H1 (cell line): ENCODE data around the gene OR4E1. TPM values are rescaled to one million over a fixed set of nuclear protein-coding genes. Genes with fewer than 3 reads are reported as not detected.

Experiments used
- CTCF ChIA-PET: fragments of 300-600 bp; sonication (Branson Sonifier 250); formaldehyde crosslinking; loops from one replicate; lab custom pipeline; 2021; ENCODE audit not compliant: partially characterized antibody; lab: Charles Lee
- POLR2A ChIA-PET: fragments of 300-600 bp; sonication (Branson Sonifier 250); formaldehyde crosslinking; loops from one replicate; lab custom pipeline; 2021; ENCODE audit warnings: inconsistent platforms; ENCODE audit not compliant: partially characterized antibody; lab: Charles Lee
- DNase-seq, 2 experiments: peaks; one replicate each; pipeline versions ENCODE4 v3.0.0 to v3.0.0-alpha.2; 2010 to 2022; ENCODE audit warnings: low spot score in 2 of 2, low read depth in 1 of 2, mixed read lengths in 1 of 2
- FAIRE-seq: peaks from 2 replicates; lab custom pipeline; 2011; peaks lifted over from hg19 to GRCh38; lab: Jason Lieb, UNC
- H2AFZ ChIP-seq: 2 replicates; pipeline ENCODE4 v1.8.1; 2012; ENCODE audit warnings: low read length, inconsistent platforms
- H2AK5ac ChIP-seq: 2 replicates; pipeline ENCODE4 v1.6.1; 2013; ENCODE audit warnings: low read depth, low read length
- H2BK120ac ChIP-seq: replicated peaks from 2 replicates; pipeline ENCODE3; 2013; ENCODE audit warnings: low read depth, low read length, inconsistent platforms
- H2BK12ac ChIP-seq: 2 replicates; pipeline ENCODE4 v1.6.1; 2013; ENCODE audit warnings: low read depth, low read length
- H2BK15ac ChIP-seq: 2 replicates; pipeline ENCODE4 v1.6.1; 2013; ENCODE audit warnings: low read length
- H2BK20ac ChIP-seq: 2 replicates; pipeline ENCODE4 v1.6.1; 2013; ENCODE audit warnings: low read length
- H2BK5ac ChIP-seq: 2 replicates; pipeline ENCODE4 v1.6.1; 2013; ENCODE audit warnings: low read depth, low read length
- H3K14ac ChIP-seq: 2 replicates; pipeline ENCODE4 v1.6.1; 2013; ENCODE audit warnings: inconsistent platforms; ENCODE audit not compliant: insufficient read length
- H3K18ac ChIP-seq: 2 replicates; pipeline ENCODE4 v1.6.1; 2013; ENCODE audit warnings: low read length; ENCODE audit errors: extremely low read depth
- H3K23ac ChIP-seq: 2 replicates; pipeline ENCODE4 v1.6.1; 2013; ENCODE audit warnings: inconsistent platforms; ENCODE audit not compliant: insufficient read length
- H3K23me2 ChIP-seq: 2 replicates; pipeline ENCODE4 v1.6.1; 2013; ENCODE audit warnings: low read depth, low read length
- H3K27ac ChIP-seq: 2 replicates; pipeline ENCODE4 v1.6.1; 2011; ENCODE audit warnings: low read depth, low read length, inconsistent platforms
- H3K27me3 ChIP-seq, 4 experiments: replicated peaks in 1 of 4; 1 replicate in 1 of 4; 2 replicates in 3 of 4; pipeline versions ENCODE4 v1.6.1 to v1.8.1; 2011 to 2013; ENCODE audit warnings: low read length in 3 of 4, mild to moderate bottlenecking in 3 of 4, inconsistent platforms in 2 of 4, mixed read lengths in 2 of 4, moderate library complexity in 1 of 4; ENCODE audit not compliant: control insufficient read depth in 3 of 4, insufficient read depth in 3 of 4; ENCODE audit errors: extremely low read depth in 1 of 4
- H3K36me3 ChIP-seq, 4 experiments: 2 replicates each; pipeline versions ENCODE4 v1.6.1 to v1.8.1; 2011 to 2013; ENCODE audit warnings: mild to moderate bottlenecking in 4 of 4, low read length in 3 of 4, moderate library complexity in 2 of 4, control low read depth in 1 of 4, inconsistent platforms in 1 of 4; ENCODE audit not compliant: insufficient read depth in 4 of 4, control insufficient read depth in 2 of 4
- H3K4ac ChIP-seq: replicated peaks from 2 replicates; pipeline ENCODE3; 2013; ENCODE audit warnings: low read length, low read depth, mixed read lengths, inconsistent platforms; ENCODE audit not compliant: insufficient read length
- H3K4me1 ChIP-seq, 4 experiments: replicated peaks in 1 of 4; 1 replicate in 1 of 4; 2 replicates in 3 of 4; pipeline versions ENCODE4 v1.6.1 to v1.8.1; 2011 to 2013; ENCODE audit warnings: low read length in 3 of 4, inconsistent platforms in 2 of 4, mixed read lengths in 1 of 4; ENCODE audit not compliant: insufficient read depth in 4 of 4, control insufficient read depth in 3 of 4
- H3K4me2 ChIP-seq, 2 experiments: 2 replicates each; pipeline versions ENCODE4 v1.6.1 to v1.8.1; 2011 to 2013; ENCODE audit warnings: low read depth in 2 of 2, low read length in 2 of 2, control low read depth in 1 of 2, inconsistent platforms in 1 of 2, mild to moderate bottlenecking in 1 of 2; ENCODE audit not compliant: insufficient read depth in 1 of 2
- H3K4me3 ChIP-seq, 4 experiments: fragments of 200-600, 300-600 bp in 1 of 4; sonication (generic), shearing (Covaris generic), sonication (Bioruptor Twin) in 1 of 4; 2 replicates each; pipeline versions ENCODE4 v1.5.1 to v1.8.1; 2011 to 2016; ENCODE audit warnings: low read length in 4 of 4, low read depth in 3 of 4, control low read depth in 2 of 4, inconsistent platforms in 2 of 4, mild to moderate bottlenecking in 2 of 4, mixed read lengths in 1 of 4, moderate library complexity in 1 of 4; ENCODE audit not compliant: insufficient read depth in 2 of 4; ENCODE audit errors: extremely low read depth in 1 of 4
- H3K56ac ChIP-seq: replicated peaks from 2 replicates; pipeline ENCODE3; 2013; ENCODE audit warnings: low read depth, mild to moderate bottlenecking, mixed read lengths, low read length, inconsistent platforms; ENCODE audit not compliant: insufficient read length
- H3K79me1 ChIP-seq: 2 replicates; pipeline ENCODE4 v1.6.1; 2013; ENCODE audit warnings: low read depth, low read length, control low read depth
- H3K79me2 ChIP-seq, 2 experiments: 2 replicates each; pipeline versions ENCODE4 v1.6.1 to v1.8.1; 2012 to 2013; ENCODE audit warnings: low read length in 2 of 2, mild to moderate bottlenecking in 2 of 2, inconsistent platforms in 1 of 2; ENCODE audit not compliant: insufficient read depth in 2 of 2, control insufficient read depth in 1 of 2
- H3K9ac ChIP-seq, 4 experiments: replicated peaks in 1 of 4; 1 replicate in 1 of 4; 2 replicates in 3 of 4; pipeline versions ENCODE4 v1.6.1 to v1.8.1; 2011 to 2013; ENCODE audit warnings: low read depth in 3 of 4, low read length in 3 of 4, control low read depth in 2 of 4, mild to moderate bottlenecking in 2 of 4, moderate library complexity in 2 of 4, inconsistent platforms in 1 of 4; ENCODE audit errors: extremely low read depth in 1 of 4
- H3K9me3 ChIP-seq, 2 experiments: 2 replicates each; pipeline versions ENCODE4 v1.6.1 to v1.8.1; 2012 to 2013; ENCODE audit warnings: mild to moderate bottlenecking in 2 of 2, moderate library complexity in 2 of 2, control low read depth in 1 of 2, inconsistent platforms in 1 of 2, low read depth in 1 of 2, low read length in 1 of 2, mixed read lengths in 1 of 2; ENCODE audit not compliant: insufficient read depth in 2 of 2
- H4K20me1 ChIP-seq, 2 experiments: replicated peaks in 1 of 2; 2 replicates each; pipeline versions ENCODE3 to v1.8.1; 2011 to 2013; ENCODE audit warnings: inconsistent platforms in 2 of 2, low read length in 2 of 2, mild to moderate bottlenecking in 1 of 2; ENCODE audit not compliant: insufficient read depth in 2 of 2, control insufficient read depth in 1 of 2
- H4K5ac ChIP-seq: 2 replicates; pipeline ENCODE4 v1.6.1; 2013; ENCODE audit warnings: low read length, low read depth, mixed read lengths, inconsistent platforms; ENCODE audit not compliant: insufficient read length
- H4K8ac ChIP-seq: 2 replicates; pipeline ENCODE4 v1.8.0; 2013; ENCODE audit warnings: mild to moderate bottlenecking, moderate library complexity, low read length, inconsistent platforms; ENCODE audit not compliant: insufficient read depth; ENCODE audit errors: extremely low read depth
- H4K91ac ChIP-seq: replicated peaks from 2 replicates; pipeline ENCODE3; 2013; ENCODE audit warnings: low read length, mixed read lengths, inconsistent platforms; ENCODE audit not compliant: insufficient read length
- CTBP2 ChIP-seq: IDR thresholded peaks from 2 replicates; pipeline ENCODE4 v1.7.0; 2011; ENCODE audit warnings: borderline replicate concordance, mild to moderate bottlenecking, moderate library complexity, mixed read lengths, low read length; ENCODE audit not compliant: insufficient read depth, insufficient read length
- EZH2 ChIP-seq: fragments of 200-600 bp; sonication (generic); IDR thresholded peaks from 2 replicates; pipeline ENCODE4 v1.7.1; 2012; ENCODE audit warnings: low read depth, mild to moderate bottlenecking, moderate library complexity, low read length, inconsistent platforms; ENCODE audit not compliant: severe bottlenecking
- KDM1A ChIP-seq: fragments of 200-600, 300-600 bp; sonication (generic); IDR thresholded peaks from 2 replicates; pipeline ENCODE4 v1.7.1; 2016; ENCODE audit warnings: mild to moderate bottlenecking, low read length, borderline replicate concordance
- POLR2A ChIP-seq, 2 experiments: IDR thresholded peaks; 1 replicate in 1 of 2; 2 replicates in 1 of 2; pipeline ENCODE4 v1.6.1; 2011; ENCODE audit warnings: low read depth in 2 of 2, low read length in 2 of 2, mild to moderate bottlenecking in 2 of 2; ENCODE audit errors: control extremely low read depth in 1 of 2
- POU5F1 ChIP-seq: IDR thresholded peaks from 2 replicates; pipeline ENCODE4 v1.6.1; 2011; ENCODE audit warnings: low read depth, mild to moderate bottlenecking, low read length, moderate library complexity
- RBBP5 ChIP-seq: IDR thresholded peaks from 2 replicates; pipeline ENCODE4 v1.7.1; 2012; ENCODE audit warnings: low read depth, mild to moderate bottlenecking, inconsistent platforms, low read length, moderate library complexity, borderline replicate concordance
- SAP30 ChIP-seq: fragments of 300-600 bp; sonication (generic); IDR thresholded peaks from 2 replicates; pipeline ENCODE4 v1.7.1; 2012; ENCODE audit warnings: low read length, moderate library complexity, mild to moderate bottlenecking, inconsistent platforms; ENCODE audit not compliant: insufficient read depth, insufficient replicate concordance
- SUZ12 ChIP-seq: fragments of 200-600 bp; sonication (generic); IDR thresholded peaks from 2 replicates; pipeline ENCODE4 v1.6.1; 2012; ENCODE audit warnings: mild to moderate bottlenecking, inconsistent platforms, low read length, moderate library complexity, mixed read lengths
- YY1 ChIP-seq: IDR thresholded peaks from 2 replicates; pipeline ENCODE4 v1.6.1; 2011; ENCODE audit warnings: low read depth, mild to moderate bottlenecking, low read length
- ZNF274 ChIP-seq: IDR thresholded peaks from 2 replicates; pipeline ENCODE4 v1.7.0; 2012; ENCODE audit warnings: low read length, borderline replicate concordance; ENCODE audit errors: extremely low read depth
- WGBS, 2 experiments: shearing (Covaris generic) in 1 of 2; methylation state at CpG; one replicate each; pipeline versions ENCODE4 v1.1.6 to v1.1.7; 2013 to 2015; ENCODE audit warnings: low lambda C conversion rate in 2 of 2, mixed read lengths in 2 of 2, inconsistent platforms in 1 of 2, low coverage in 1 of 2, missing lambda C conversion rate in 1 of 2; ENCODE audit not compliant: insufficient replicate concordance in 2 of 2, insufficient coverage in 1 of 2, insufficient read length in 1 of 2; ENCODE audit errors: extremely low coverage in 1 of 2, missing lambda C conversion rate in 1 of 2; 5-methylcytosine and 5-hydroxymethylcytosine counted together
- polyA plus RNA-seq, 7 experiments: library from polyadenylated mRNA; depleted of rRNA in 3 of 7; stranded (reverse) in 5 of 7; unstranded in 2 of 7; fragments of >200 nt in 5 of 7; fragments of 200-250 nt in 2 of 7; gene quantifications; 1 replicate in 5 of 7; 2 replicates in 1 of 7; 4 replicates in 1 of 7; pipeline versions ENCODE4 v1.2.1 to v1.2.3, GENCODE V29; 2011 to 2013; ENCODE audit warnings: missing spikeins in 2 of 7, mixed read lengths in 2 of 7
- total RNA-seq: library from RNA; stranded (reverse); fragmentation: NEBNext Ultra II Directional; extraction: Animal tissue kit (Norgen Biotek cat#: 25700); gene quantifications from 2 replicates; pipeline ENCODE4 v1.2.1, GENCODE V29; 2021

OR4E1 gene
- total and polyA plus RNA-seq, 2 of the 8 experiments (the other 6 are each of a cell fraction or from before 2014, with no cell fraction given) = not detected

DNA sequence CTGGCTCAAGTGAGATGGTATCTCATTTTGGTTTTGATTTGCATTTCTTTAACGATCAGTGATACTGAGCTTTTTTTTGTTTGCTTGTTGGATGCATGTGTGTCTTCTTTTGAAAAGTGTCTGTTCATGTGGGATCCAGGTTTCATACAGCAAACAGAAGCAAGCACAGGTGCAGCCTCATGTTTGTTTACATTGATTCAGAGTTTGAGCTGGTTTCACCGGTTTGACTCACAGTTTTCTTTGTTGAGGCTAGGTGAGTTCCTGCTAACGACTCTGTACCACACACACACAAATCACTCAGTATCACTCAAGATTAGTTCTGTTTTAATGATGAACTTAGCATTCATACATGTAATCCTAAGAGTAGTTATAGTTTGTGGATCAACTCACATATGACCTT lies 42.5 kb downstream of the OR4E1 start:
- Histone ChIP-seq H3K23ac (no peak overlapping the region), H4K5ac (no peak overlapping the region), H3K14ac (no peak overlapping the region), H3K9me3 (no peaks in the 10 kb centered on the region), H3K79me1 (no peaks in the 10 kb centered on the region), H3K4ac (no peak overlapping the region), H3K23me2 (no peaks in the 10 kb centered on the region), H2BK15ac (no peak overlapping the region), H2BK12ac (no peak overlapping the region), H4K8ac (no peak overlapping the region), H3K36me3 (no peaks in the 10 kb centered on the region), H2BK5ac (no peak overlapping the region), H3K56ac (no peak overlapping the region), H3K4me2 (no peak overlapping the region), H3K4me1 (no peaks in the 10 kb centered on the region), H4K91ac (no peak overlapping the region), H3K27me3 (no peaks in the 10 kb centered on the region), H3K27ac (no peak overlapping the region), H3K79me2 (no peaks in the 10 kb centered on the region), H2BK20ac (no peak overlapping the region), H3K18ac (no peak overlapping the region), H4K20me1 (no peaks in the 10 kb centered on the region), H3K9ac (no peak overlapping the region), H2AK5ac (no peak overlapping the region), H2AFZ (no peak overlapping the region), H3K4me3 (no peak overlapping the region), H2BK120ac (no peak overlapping the region)
- no peak for FAIRE-seq
- DNase-seq = no peak
- POLR2A ChIA-PET = no interaction called here
- 45% methylated on average over 3 of the region's 3 CpGs; no CpG with 5 or more reads in 1 of the 2 experiments for WGBS, 2 experiments
- no peak for TF ChIP-seq YY1
- TF ChIP-seq SAP30 = no peak
- no peak for TF ChIP-seq POLR2A (IDR thresholded peaks at IDR 0.05; ENCODE audit: control extremely low read depth in 1 of 2, low read depth in 2 of 2, low read length in 2 of 2)
- TF ChIP-seq ZNF274 = no peak
- TF ChIP-seq CTBP2 = no peak
- TF ChIP-seq KDM1A = no peak
- TF ChIP-seq RBBP5 = no peak
- no peak for TF ChIP-seq SUZ12
- no peak for TF ChIP-seq EZH2
- TF ChIP-seq POU5F1 = no peak
- CTCF ChIA-PET = interaction anchor here (1.7 kb wide), 1 partner anchor 9 kb away, joined by 5 read pairs; no protein-coding TSS in a partner anchor
